Measurements from ENCODE around the gene MCOLN2. TPM values are rescaled to one million over a fixed set of nuclear protein-coding genes. Genes with fewer than 3 reads are reported as not detected.

The MCOLN2 gene
- total RNA-seq, 1 experiment from 2014 or later: 3.8 TPM

DNA sequence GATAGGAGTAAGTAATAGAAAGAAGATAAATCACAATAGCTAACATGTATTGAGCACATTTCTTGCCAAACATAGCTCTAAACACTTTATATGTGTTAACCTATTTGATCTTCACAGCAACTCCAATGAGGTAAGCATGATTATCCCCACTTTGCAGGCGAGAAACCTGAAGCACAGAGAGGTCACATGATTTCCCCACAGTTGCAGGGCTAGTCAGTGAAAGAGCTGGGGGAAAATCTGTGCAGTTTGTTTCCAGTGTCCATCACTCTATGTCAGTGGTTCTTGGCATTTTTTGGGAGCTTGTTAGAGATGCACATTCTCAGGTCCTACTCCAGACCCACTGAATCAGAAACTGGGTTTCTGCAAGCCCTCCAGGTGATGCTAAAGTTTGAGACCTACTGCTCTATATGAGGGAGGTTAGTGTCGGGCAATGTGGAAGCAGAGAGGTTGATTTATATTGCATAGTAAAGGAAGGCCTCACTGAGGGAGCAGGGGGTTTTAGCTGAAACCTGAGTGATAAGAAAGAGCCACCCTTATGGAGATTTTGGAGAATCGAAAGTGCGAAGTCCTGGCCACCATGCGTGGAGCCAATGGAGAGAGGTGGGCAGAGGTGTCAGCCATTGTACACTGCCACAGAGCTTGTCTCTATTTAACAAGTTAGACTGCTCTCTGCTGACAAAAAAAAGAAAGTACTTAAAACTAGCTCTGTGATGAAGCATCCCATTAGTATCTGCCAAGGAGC lies 30.5 kb upstream of the MCOLN2 start:
- POLR2A ChIA-PET: interaction anchor here (0.7 kb wide), 1 partner anchor 44 kb away, joined by 4 read pairs; no protein-coding TSS in a partner anchor
- TF ChIP-seq PRRX2 (CRISPR knock-in tag; IDR thresholded peaks at IDR 0.05): no peak
- no peak for TF ChIP-seq ATF1 (CRISPR knock-in tag; IDR thresholded peaks at IDR 0.05)
- TF ChIP-seq TEAD1 (CRISPR knock-in tag; IDR thresholded peaks at IDR 0.05): no peak
- TF ChIP-seq, protein P1, sequence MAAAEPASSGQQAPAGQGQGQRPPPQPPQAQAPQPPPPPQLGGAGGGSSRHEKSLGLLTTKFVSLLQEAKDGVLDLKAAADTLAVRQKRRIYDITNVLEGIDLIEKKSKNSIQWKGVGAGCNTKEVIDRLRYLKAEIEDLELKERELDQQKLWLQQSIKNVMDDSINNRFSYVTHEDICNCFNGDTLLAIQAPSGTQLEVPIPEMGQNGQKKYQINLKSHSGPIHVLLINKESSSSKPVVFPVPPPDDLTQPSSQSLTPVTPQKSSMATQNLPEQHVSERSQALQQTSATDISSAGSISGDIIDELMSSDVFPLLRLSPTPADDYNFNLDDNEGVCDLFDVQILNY (CRISPR knock-in tag; IDR thresholded peaks at IDR 0.05): no peak
- TF ChIP-seq ZNF423 (CRISPR knock-in tag; IDR thresholded peaks at IDR 0.05): no peak
- TF ChIP-seq MXD4 (CRISPR knock-in tag; IDR thresholded peaks at IDR 0.05; ENCODE audit: borderline replicate concordance): no peak
- TF ChIP-seq FOXP1 (CRISPR knock-in tag; IDR thresholded peaks at IDR 0.05; ENCODE audit: borderline replicate concordance): no peak
- TF ChIP-seq JUN (CRISPR knock-in tag; IDR thresholded peaks at IDR 0.05): no peak
- no peak for TF ChIP-seq TCF7 (CRISPR knock-in tag; IDR thresholded peaks at IDR 0.05; ENCODE audit: low read depth)
- TF ChIP-seq ZNF219 (CRISPR knock-in tag; IDR thresholded peaks at IDR 0.05; ENCODE audit: borderline replicate concordance): no peak
- TF ChIP-seq, protein P2, sequence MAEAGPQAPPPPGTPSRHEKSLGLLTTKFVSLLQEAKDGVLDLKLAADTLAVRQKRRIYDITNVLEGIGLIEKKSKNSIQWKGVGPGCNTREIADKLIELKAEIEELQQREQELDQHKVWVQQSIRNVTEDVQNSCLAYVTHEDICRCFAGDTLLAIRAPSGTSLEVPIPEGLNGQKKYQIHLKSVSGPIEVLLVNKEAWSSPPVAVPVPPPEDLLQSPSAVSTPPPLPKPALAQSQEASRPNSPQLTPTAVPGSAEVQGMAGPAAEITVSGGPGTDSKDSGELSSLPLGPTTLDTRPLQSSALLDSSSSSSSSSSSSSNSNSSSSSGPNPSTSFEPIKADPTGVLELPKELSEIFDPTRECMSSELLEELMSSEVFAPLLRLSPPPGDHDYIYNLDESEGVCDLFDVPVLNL (CRISPR knock-in tag; IDR thresholded peaks at IDR 0.05; ENCODE audit: borderline replicate concordance, low read depth): no peak
- ATAC-seq: peak; percentile 72

GRCh38 chr1:85025940-85026339 lies 29.0 kb upstream of the MCOLN2 start:
- H3K27ac Mint-ChIP-seq: no peak overlapping the region
- H3K27me3 Mint-ChIP-seq (ENCODE audit: low read depth): no peaks in the 10 kb centered on the region
- H3K9me3 Mint-ChIP-seq: no peaks in the 10 kb centered on the region

More for the DNA sequence above, 30.5 kb upstream of the MCOLN2 start:
- no peaks in the 10 kb centered on the region for H3K36me3 Mint-ChIP-seq
- no peaks in the 10 kb centered on the region for H3K4me1 Mint-ChIP-seq
- no peak overlapping the region for H3K27ac Mint-ChIP-seq
- H3K27me3 Mint-ChIP-seq (ENCODE audit: low read depth): no peaks in the 10 kb centered on the region
- CTCF ChIA-PET: interaction anchor here (0.7 to 4.7 kb wide), 8 partner anchors 9 to 245 kb away, joined by 3 to 90 read pairs (median 4); partner anchors contain the start of gene MCOLN2
- no peak overlapping the region for H3K4me3 Mint-ChIP-seq
- no peaks in the 10 kb centered on the region for H3K9me3 Mint-ChIP-seq
- DNase-seq (ENCODE audit: low spot score): no peak

More at GRCh38 chr1:85025940-85026339, 29.0 kb upstream of the MCOLN2 start:
- no peak for ATAC-seq
- CTCF ChIA-PET: interaction anchor here (4.7 kb wide), 1 partner anchor 82 kb away, joined by 90 read pairs; no protein-coding TSS in a partner anchor
- TF ChIP-seq EMX1 (CRISPR knock-in tag; IDR thresholded peaks at IDR 0.05) (no peak), GTF2I (CRISPR knock-in tag; conservative IDR thresholded peaks at IDR 0.05) (no peak), ZNF232 (CRISPR knock-in tag; IDR thresholded peaks at IDR 0.05) (no peak), NFYB (CRISPR knock-in tag; conservative IDR thresholded peaks at IDR 0.05; ENCODE audit: low read depth) (no peak), SOX15 (CRISPR knock-in tag; IDR thresholded peaks at IDR 0.05) (no peak), RELA (CRISPR knock-in tag; IDR thresholded peaks at IDR 0.05; ENCODE audit: borderline replicate concordance) (no peak), NR1H2 (CRISPR knock-in tag; IDR thresholded peaks at IDR 0.05) (no peak), NR3C1 (CRISPR knock-in tag; conservative IDR thresholded peaks at IDR 0.05; ENCODE audit: low read depth) (no peak), CBFB (CRISPR knock-in tag; IDR thresholded peaks at IDR 0.05; ENCODE audit: low read depth) (no peak), TEAD1 (CRISPR knock-in tag; IDR thresholded peaks at IDR 0.05) (no peak), FOXP1 (CRISPR knock-in tag; IDR thresholded peaks at IDR 0.05; ENCODE audit: borderline replicate concordance) (no peak), CREB1 (CRISPR knock-in tag; IDR thresholded peaks at IDR 0.05) (no peak), NFE2L1 (CRISPR knock-in tag; IDR thresholded peaks at IDR 0.05) (no peak), MAX (CRISPR knock-in tag; IDR thresholded peaks at IDR 0.05) (no peak)
- TF ChIP-seq, protein P3, sequence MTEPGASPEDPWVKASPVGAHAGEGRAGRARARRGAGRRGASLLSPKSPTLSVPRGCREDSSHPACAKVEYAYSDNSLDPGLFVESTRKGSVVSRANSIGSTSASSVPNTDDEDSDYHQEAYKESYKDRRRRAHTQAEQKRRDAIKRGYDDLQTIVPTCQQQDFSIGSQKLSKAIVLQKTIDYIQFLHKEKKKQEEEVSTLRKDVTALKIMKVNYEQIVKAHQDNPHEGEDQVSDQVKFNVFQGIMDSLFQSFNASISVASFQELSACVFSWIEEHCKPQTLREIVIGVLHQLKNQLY (CRISPR knock-in tag; IDR thresholded peaks at IDR 0.05): no peak
- TF ChIP-seq, protein P4, sequence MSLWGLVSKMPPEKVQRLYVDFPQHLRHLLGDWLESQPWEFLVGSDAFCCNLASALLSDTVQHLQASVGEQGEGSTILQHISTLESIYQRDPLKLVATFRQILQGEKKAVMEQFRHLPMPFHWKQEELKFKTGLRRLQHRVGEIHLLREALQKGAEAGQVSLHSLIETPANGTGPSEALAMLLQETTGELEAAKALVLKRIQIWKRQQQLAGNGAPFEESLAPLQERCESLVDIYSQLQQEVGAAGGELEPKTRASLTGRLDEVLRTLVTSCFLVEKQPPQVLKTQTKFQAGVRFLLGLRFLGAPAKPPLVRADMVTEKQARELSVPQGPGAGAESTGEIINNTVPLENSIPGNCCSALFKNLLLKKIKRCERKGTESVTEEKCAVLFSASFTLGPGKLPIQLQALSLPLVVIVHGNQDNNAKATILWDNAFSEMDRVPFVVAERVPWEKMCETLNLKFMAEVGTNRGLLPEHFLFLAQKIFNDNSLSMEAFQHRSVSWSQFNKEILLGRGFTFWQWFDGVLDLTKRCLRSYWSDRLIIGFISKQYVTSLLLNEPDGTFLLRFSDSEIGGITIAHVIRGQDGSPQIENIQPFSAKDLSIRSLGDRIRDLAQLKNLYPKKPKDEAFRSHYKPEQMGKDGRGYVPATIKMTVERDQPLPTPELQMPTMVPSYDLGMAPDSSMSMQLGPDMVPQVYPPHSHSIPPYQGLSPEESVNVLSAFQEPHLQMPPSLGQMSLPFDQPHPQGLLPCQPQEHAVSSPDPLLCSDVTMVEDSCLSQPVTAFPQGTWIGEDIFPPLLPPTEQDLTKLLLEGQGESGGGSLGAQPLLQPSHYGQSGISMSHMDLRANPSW (CRISPR knock-in tag; conservative IDR thresholded peaks at IDR 0.05; ENCODE audit: low read depth): no peak
- Mint-ChIP-seq H3K4me1 (no peaks in the 10 kb centered on the region), H3K36me3 (no peaks in the 10 kb centered on the region), H3K4me3 (no peak overlapping the region)
- no peak for DNase-seq (ENCODE audit: low spot score)
- POLR2A ChIA-PET: no interaction called here
